Spleen (tissue), 11 donors: ENCODE results near the gene SIRT2. TPM values are rescaled to one million over a fixed set of nuclear protein-coding genes. Genes with fewer than 3 reads are reported as not detected.
"Not testable (repeated sequence)": the region's sequence is repeated elsewhere in the genome, so short reads cannot be mapped to it uniquely, and the experiment has no call there.

Source experiments
- DNase-seq: peaks from one replicate; pipeline ENCODE4 v3.0.0-alpha.2; 2020
- H3K27ac ChIP-seq, 8 donors: fragments of 200-600 bp; sonication (generic) in 7 of 8; 1 replicate in 4 of 8; 2 replicates in 4 of 8; pipeline versions ENCODE4 v1.5.0 to v1.8.0; 2016 to 2021; ENCODE audit warnings: inconsistent platforms in 4 of 8, mild to moderate bottlenecking in 4 of 8, moderate library complexity in 1 of 8
- H3K27me3 ChIP-seq, 7 donors: fragments of 200-600 bp; sonication (generic) in 6 of 7; replicated peaks in 1 of 7; 1 replicate in 4 of 7; 2 replicates in 3 of 7; pipeline versions ENCODE4 v1.5.0 to v1.8.0; 2016 to 2021; ENCODE audit warnings: inconsistent platforms in 3 of 7, mild to moderate bottlenecking in 1 of 7
- H3K36me3 ChIP-seq, 6 donors: fragments of 200-600 bp; sonication (generic) in 5 of 6; 1 replicate in 4 of 6; 2 replicates in 2 of 6; pipeline versions ENCODE4 v1.5.0 to v1.8.0; 2016 to 2021; ENCODE audit warnings: inconsistent platforms in 2 of 6
- H3K4me1 ChIP-seq, 6 donors: fragments of 200-600 bp; sonication (generic) in 5 of 6; 1 replicate in 3 of 6; 2 replicates in 3 of 6; pipeline versions ENCODE4 v1.5.0 to v1.8.0; 2016 to 2021; ENCODE audit warnings: inconsistent platforms in 3 of 6
- H3K4me3 ChIP-seq, 8 donors: fragments of 200-600 bp; sonication (generic) in 7 of 8; 1 replicate in 4 of 8; 2 replicates in 4 of 8; pipeline versions ENCODE4 v1.5.0 to v1.8.0; 2016 to 2021; ENCODE audit warnings: inconsistent platforms in 4 of 8, mild to moderate bottlenecking in 4 of 8, moderate library complexity in 2 of 8
- H3K9me3 ChIP-seq, 8 donors: fragments of 200-600 bp; sonication (generic) in 7 of 8; 1 replicate in 4 of 8; 2 replicates in 4 of 8; pipeline versions ENCODE4 v1.5.0 to v1.8.0; 2016 to 2021; ENCODE audit warnings: inconsistent platforms in 4 of 8
- CTCF ChIP-seq, 11 experiments: fragments of 200-600 bp in 7 of 11; fragments of 450-650 bp in 4 of 11; sonication (generic) in 4 of 11; IDR thresholded peaks in 8 of 11; conservative IDR thresholded peaks in 3 of 11; 1 replicate in 7 of 11; 2 replicates in 4 of 11; pipeline versions ENCODE4 v1.4.0 to v1.8.0; 2016 to 2021; ENCODE audit warnings: antibody characterized with exemption in 11 of 11, inconsistent platforms in 4 of 11, mild to moderate bottlenecking in 1 of 11
- POLR2A ChIP-seq, 3 donors: fragments of 450-650 bp; IDR thresholded peaks; one replicate each; pipeline ENCODE4 v1.5.1; 2017; ENCODE audit warnings: antibody characterized with exemption in 3 of 3, mild to moderate bottlenecking in 1 of 3
- POLR2AphosphoS5 ChIP-seq, 3 donors: sonication (generic); formaldehyde crosslinking; IDR thresholded peaks; one replicate each; pipeline ENCODE4 v1.5.1; 2017; ENCODE audit warnings: antibody characterized with exemption in 3 of 3
- WGBS, 5 donors: extraction: QIAGEN DNeasy Blood & Tissue Kit in 3 of 5; methylation state at CpG; one replicate each; pipeline versions ENCODE4 v1.1.5 to v1.1.7; 2013 to 2018; 5-methylcytosine and 5-hydroxymethylcytosine counted together
- intact Hi-C: fragments of 100-400 bp; cut with DNase I; formaldehyde crosslinking; loops from one replicate; pipeline ENCODE4 v1.15.0; 2023; ENCODE audit warnings: low total_unique reads
- polyA plus RNA-seq, 3 donors: library from polyadenylated mRNA; stranded (reverse); fragments of 200-250 nt; gene quantifications; one replicate each; pipeline ENCODE4 v1.2.1, GENCODE V29; 2013
- total RNA-seq, 7 donors: library from RNA; depleted of rRNA in 3 of 7; stranded (reverse); fragments of >200 nt in 3 of 7; fragmentation: NEBNext Ultra II Directional in 4 of 7; extraction: Animal tissue kit (Norgen Biotek cat#: 25700) in 4 of 7; gene quantifications; one replicate each; pipeline versions ENCODE4 v1.1.0 to v1.2.1, GENCODE V29; 2016 to 2021
- donor health status: healthy with polysubstance abuse.
- donor health status: DM: no; HTN: no; CAD: no; lungs with moderate emphysema.
- donor health status: DM: no; HTN: no; CAD: no.
- donor health status: Bipolar disorder and iron deficiency.
- donor health status: healthy.
- donor health status: DM: no; HTN: no; CAD: no.
- donor health status: DM: yes; HTN: yes; CAD: no.

The SIRT2 gene
- total and polyA plus RNA-seq, 10 donors = 25.8 to 81.0 (median 50.2) TPM

GRCh38 chr19:38867171-38867780 lies 32.1 kb downstream of the SIRT2 start:
- Histone ChIP-seq H3K27me3 (no peaks in the 10 kb centered on the region), H3K4me3 (no peak overlapping the region), H3K9me3 (no peaks in the 10 kb centered on the region), H3K36me3 (peaks cover 0 to 25% (median 0%) of the 10 kb centered on the region in 6 donors), H3K4me1 (peaks cover 40 to 87% (median 79%) of the 10 kb centered on the region in 6 donors), H3K27ac (peak overlapping the region in 1 of 8 donors; percentile 94)
- DNase-seq = no peak
- 85 to 90% (median 88%) methylated on average over 10 of the region's 10 CpGs for WGBS, 5 donors
- TF ChIP-seq CTCF (IDR thresholded peaks at IDR 0.05 in 8 of 11, conservative IDR thresholded peaks at IDR 0.05 in 3 of 11) (no peak), POLR2AphosphoS5 (IDR thresholded peaks at IDR 0.05) (no peak), POLR2A (IDR thresholded peaks at IDR 0.05) (no peak)
- intact Hi-C loops = no loop called here

DNA sequence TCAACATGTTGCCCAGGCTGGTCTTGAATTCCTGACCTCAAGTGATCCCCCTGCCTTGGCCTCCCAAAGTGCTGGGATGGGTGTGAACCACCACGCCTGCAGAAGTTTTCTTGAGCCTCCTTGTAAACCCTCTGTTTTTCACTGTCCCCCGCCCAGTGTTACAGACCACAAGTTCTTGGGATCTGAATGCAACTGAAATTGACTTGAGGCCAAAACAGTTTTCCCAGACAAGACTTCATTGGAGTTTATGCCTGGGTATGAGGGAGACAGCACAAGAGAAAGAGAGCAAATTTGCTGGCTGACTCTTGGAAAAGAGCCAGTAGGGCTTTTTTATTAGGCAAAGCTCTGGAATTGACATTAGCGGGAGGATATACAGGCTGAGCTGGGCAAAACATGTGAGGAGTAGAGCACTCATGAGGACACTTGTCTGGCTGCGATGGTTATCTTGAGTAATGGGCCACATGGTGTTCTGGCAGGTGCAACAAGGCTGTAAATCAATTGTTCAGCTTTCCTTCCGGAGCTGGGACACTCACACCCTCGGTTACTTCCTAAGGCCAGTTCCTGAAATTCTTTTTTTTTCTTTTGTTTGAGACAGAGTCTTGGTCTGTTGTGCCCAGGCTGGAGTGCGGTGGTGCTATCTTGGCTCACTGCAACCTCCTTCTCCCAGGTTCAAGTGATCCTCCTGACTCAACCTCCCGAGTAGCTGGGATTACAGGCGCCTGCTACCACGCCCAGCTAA lies 36.9 kb downstream of the SIRT2 start:
- Histone ChIP-seq H3K4me3 (no peak overlapping the region), H3K27ac (peak overlapping the region; percentile 19 to 94 (median 83)), H3K27me3 (no peaks in the 10 kb centered on the region), H3K36me3 (no peaks in the 10 kb centered on the region), H3K9me3 (no peaks in the 10 kb centered on the region), H3K4me1 (peaks cover 32 to 95% (median 70%) of the 10 kb centered on the region in 6 donors)
- intact Hi-C loops = no loop called here
- no peak for TF ChIP-seq CTCF (IDR thresholded peaks at IDR 0.05 in 8 of 11, conservative IDR thresholded peaks at IDR 0.05 in 3 of 11)
- TF ChIP-seq POLR2AphosphoS5 (IDR thresholded peaks at IDR 0.05) = peak in 1 of 3 donors; percentile 77
- WGBS, 5 donors = 37 to 52% (median 46%) methylated on average over 10 of the region's 10 CpGs
- DNase-seq = no peak

GRCh38 chr19:38861368-38861767 lies 38.0 kb downstream of the SIRT2 start:
- Histone ChIP-seq H3K36me3 (no peaks in the 10 kb centered on the region), H3K4me1 (peaks cover 35 to 96% (median 74%) of the 10 kb centered on the region in 6 donors), H3K9me3 (no peaks in the 10 kb centered on the region), H3K27ac (peak overlapping the region in 3 of 8 donors; percentile 84 to 94 (median 91)), H3K27me3 (no peaks in the 10 kb centered on the region), H3K4me3 (no peak overlapping the region)
- intact Hi-C loops = no loop called here
- TF ChIP-seq CTCF (IDR thresholded peaks at IDR 0.05 in 8 of 11, conservative IDR thresholded peaks at IDR 0.05 in 3 of 11) = no peak
- no peak for TF ChIP-seq POLR2AphosphoS5 (IDR thresholded peaks at IDR 0.05)
- no peak for TF ChIP-seq POLR2A (IDR thresholded peaks at IDR 0.05)
- WGBS, 5 donors = 95 to 98% (median 96%) methylated on average over 3 of the region's 3 CpGs
- DNase-seq = no peak

DNA sequence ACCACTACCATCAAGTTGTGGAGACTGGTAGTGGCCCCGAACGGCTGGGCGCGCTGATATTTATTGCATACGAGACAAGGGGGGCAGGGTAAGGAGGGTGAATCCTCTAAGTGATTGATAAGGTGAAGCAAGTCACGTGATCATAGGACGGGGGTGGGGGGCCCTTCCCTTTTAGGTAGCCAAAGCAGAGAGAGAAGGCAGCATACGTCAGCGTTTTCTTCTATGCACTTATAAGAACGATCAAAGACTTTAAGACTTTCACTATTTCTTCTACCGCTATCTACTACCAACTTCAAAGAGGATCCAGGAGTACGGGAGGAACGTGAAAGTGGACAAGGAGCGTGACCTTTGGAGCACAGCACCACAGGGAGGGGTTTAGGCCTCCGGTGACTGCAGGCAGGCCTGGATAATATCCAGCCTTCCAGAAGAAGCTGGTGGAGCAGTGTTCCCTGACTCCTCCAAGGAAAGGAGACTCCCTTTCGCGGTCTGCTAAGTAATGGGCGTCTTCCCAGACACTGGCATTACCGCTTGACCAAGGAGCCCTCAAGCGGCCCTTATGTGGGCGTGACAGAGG lies 39.7 kb downstream of the SIRT2 start:
- Histone ChIP-seq H3K4me1 (peaks cover 29 to 83% (median 58%) of the 10 kb centered on the region in 6 donors), H3K27ac (peak overlapping the region in 1 of 8 donors; percentile 29)
- DNase-seq, intact Hi-C loops, H3K4me3 ChIP-seq, H3K27me3 ChIP-seq, H3K9me3 ChIP-seq, H3K36me3 ChIP-seq: not testable (repeated sequence)
- WGBS, 5 donors = 77 to 87% (median 84%) methylated on average over 18 to 21 of the region's 21 CpGs
